GM18873 (cell line): ENCODE results near the gene CFL1.

Source experiments
- ATAC-seq: cut with Tn5 transposase; IDR thresholded peaks from one replicate; pipeline ENCODE4 v1.9.1; 2021; ENCODE audit warnings: mild to moderate bottlenecking, moderate library complexity, moderate number of reproducible peaks; ENCODE audit not compliant: unreplicated experiment, low FRiP score

The CFL1 gene

DNA sequence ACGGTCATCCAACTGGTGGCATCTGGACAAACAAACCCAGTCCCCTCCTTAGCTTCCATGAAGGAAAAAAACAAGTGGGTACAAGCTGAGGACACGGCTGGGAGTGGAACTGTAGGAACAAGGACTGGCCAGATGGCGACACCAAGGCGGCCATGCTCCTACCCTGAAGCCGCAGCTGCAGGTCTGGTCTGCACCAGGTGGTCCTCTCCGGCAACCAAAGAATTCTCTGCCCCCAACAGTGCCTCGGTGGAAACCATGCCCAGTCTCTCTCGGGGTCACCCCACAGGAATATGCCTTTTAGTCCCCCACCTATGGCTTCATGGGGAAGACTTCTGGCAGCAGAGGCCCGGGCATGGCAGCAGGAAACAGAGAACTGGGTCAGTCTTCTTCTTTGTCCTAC is 48.5 kb downstream of the CFL1 start:
- ATAC-seq, result no peak

DNA sequence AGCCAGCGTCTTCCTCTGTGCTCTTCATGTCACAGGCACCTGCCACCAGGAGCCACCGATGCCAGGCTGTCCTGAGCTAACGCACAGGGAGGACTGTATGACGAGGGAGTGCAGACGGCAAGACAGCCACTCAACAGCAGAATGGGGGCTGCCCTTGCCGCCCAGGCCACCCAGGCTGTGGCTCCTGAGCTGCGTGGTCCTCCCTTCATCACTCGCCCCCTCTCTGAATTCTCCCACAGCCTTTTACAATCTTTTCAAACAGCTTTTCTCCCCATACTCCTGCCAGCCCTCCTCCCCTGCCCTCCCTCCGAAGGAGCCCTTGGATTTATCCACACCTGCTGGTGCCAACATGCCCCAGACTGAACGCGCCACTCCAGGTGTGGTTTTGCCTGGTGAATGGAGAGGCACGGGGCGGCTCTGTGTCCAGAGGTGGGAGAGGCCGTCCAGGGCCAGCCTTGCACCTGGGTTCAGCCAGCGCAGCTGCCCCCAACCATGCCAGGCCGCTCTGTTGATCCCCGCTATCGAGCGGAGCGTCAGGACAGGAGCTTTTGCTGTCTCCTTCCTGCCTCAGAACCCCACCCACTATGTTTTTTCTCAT is 49.1 kb downstream of the CFL1 start:
- ATAC-seq, result no peak

DNA sequence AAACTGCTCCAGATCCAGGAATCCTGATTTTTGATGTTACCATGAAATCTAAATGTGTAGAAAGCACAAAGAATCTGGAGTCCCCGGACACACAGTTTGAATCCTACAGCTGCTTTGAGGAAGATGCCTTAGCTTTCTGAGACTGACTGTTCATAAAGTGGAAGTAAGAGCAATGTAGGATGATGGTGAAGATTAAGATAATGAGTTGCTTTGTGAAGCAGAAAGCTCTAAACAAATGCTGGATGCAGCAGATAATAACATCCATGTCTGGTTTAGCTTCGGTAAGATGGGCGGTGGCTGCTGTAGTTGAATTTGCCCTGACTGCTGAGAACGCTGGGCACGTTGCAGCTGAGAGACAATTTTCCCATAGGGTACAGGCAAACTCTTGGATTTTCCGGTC is 51.0 kb downstream of the CFL1 start:
- ATAC-seq, result no peak
